T1000 (cell line): ENCODE results near the gene ADGRG6.

ENCODE experiments used
- DNase-seq: peaks from one replicate; lab custom pipeline; 2025; ENCODE audit warnings: mixed read lengths; lab: John Stamatoyannopoulos, UW

Gene ADGRG6

DNA sequence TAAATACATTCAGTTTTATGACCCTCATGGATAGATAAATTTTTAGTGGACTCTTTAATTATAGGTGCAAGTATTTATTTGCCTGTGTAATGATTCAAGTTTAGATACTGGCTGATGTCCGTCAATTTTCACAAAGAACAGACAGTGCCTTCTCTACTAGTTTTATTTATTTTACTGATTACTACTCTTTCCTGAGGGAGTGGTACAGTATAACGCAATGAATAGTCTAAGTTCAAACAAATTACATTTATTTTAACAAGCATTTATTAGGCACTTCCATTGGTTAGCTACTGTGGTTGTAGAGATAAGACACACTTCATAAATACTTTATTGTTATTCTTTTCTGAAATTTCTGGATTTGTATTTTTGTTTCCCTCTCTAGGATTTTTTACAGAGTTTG is 74.3 kb downstream of the ADGRG6 start:
- no peak for DNase-seq

DNA sequence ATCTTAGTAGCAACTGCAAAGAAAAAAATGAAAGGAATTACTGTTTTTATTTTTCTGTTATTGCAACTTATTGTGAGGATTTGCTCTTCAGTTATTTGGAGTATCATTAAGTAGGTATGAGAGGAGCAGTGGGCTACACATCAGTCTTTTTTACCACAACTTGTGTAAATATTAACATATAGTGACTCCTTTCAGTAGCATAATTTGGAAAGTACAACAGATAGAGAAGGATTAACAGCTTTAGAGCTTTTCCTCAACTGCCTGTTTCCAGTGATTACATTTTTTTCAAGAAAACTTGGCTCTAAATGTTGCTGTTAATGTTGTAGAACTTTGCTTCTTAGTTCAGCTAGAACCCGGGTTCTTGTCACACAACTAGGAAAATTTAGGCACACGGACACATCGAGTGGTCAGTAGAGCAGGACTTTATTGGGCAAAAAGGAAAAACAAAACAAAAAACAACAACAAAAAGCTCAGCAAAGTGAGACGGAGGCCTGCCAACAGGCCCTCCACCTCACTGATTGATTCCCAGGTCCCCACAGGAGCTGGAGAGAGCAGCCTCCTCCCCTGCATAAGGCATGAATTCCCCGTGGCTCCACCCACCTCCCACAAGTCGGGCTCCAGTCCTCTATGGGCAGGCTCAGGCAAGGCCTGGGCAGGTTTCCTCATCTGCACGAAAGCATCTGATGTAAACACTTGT is 75.1 kb downstream of the ADGRG6 start:
- DNase-seq = no peak

DNA sequence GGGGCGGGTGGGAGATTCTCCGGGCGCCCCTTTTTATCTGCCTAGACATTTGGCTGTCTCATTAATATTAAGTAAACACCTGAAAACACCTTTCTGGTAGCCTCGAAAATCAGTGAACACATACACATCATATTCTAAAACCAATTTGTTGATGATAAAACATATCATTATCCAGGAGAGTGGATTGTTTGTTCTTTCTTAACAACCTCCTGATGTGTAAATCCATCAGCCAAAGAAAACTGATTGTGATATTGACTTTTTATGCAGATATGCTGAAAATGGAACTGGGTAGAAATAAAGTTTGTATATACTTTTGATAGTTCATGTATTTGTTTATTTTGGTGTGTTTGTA is 75.7 kb downstream of the ADGRG6 start:
- no peak for DNase-seq

DNA sequence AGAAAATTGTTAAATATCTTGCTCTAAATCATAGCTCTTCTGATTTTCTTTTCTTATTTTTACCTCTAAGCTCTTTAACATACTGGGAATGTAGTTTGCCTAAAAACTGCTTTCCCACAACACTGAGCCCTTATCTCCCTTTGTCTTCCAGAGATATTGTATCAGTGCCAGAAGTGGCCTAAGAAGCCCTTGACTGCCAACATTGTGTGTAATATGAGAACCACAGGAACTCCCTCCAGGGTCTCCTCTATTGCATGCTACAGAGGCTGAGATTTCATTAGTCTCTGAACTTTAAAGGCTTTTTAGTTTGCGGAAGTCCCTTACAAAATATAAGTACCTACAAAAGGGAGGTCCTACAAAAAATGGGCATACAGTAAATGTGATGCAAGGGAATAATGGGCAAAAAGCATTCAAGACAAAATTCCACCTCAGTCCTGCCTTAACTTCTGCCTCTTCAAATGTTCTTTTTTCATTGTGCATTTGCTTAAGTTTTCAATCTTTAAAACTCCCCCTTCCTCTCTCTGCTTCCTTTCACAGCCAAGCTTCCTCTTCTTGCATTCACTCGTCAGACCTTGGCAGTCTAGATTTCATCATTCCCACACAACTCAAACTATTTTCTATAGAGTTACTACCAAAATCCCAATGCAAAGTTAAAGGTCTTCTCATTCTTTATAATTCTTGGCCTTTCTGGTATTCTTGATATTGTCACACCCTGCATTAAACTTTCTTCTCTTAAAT is 76.5 kb downstream of the ADGRG6 start:
- DNase-seq = no peak

DNA sequence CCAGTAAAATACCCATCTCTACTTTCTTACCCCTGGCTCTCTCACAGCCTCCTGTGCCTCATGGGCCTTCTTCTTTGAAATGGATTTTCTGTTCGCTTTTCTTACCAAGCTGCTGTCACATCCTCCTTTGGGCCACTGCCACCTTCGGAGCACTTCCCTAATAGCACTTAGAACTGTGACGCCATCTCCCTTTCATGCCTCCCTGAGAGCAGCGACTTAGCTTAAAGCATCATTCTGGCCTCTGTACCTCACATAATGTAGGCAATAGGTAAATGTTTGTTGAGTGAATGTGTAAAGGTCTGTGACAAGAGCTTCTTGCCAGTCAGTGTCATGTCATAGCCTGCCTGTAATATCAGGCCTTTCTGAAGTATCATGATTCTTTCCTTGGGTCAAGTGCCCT is 78.8 kb downstream of the ADGRG6 start:
- DNase-seq = no peak

DNA sequence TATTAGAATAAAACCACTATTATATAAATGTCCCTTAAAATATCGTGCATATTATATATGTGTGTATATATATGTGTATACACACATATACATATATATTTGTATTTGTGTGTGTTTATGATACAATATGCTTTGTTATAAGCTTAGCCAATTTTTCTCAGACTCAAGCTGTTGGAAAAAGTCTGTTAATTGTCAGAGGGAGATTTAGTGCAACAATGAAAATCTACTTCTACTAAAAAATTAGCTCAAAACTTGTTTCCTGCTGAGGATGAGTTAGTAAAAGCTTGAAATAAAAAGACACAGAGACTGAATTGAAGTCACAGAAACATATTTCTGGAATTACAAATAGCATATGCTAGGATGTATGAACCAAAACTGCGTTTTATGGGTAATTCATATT is 79.4 kb downstream of the ADGRG6 start:
- DNase-seq = no peak

DNA sequence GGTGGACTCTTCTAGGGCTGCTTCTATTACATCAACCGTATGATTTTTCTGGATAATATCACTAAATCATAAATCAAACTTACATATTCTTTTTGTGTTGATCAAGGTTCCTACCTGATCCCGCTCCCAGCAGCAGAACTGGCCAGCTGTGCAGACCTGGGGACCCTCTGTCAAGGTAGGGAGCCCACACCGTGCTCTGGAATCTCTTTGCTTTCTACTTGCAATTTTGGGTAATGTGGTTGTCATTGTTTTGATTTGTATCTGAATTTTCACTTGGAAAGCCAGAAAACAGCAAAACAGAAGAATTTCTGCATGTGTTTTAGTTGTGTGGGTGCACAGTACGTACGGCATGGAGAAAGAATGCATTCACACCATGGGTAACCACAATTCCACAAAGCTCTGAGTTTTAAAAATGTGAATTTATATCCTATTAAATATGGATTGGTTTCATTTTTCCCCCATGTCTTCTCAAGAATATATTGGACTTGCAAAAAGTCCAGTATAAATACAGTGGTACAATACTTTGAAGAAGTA is 80.1 kb downstream of the ADGRG6 start:
- no peak for DNase-seq

DNA sequence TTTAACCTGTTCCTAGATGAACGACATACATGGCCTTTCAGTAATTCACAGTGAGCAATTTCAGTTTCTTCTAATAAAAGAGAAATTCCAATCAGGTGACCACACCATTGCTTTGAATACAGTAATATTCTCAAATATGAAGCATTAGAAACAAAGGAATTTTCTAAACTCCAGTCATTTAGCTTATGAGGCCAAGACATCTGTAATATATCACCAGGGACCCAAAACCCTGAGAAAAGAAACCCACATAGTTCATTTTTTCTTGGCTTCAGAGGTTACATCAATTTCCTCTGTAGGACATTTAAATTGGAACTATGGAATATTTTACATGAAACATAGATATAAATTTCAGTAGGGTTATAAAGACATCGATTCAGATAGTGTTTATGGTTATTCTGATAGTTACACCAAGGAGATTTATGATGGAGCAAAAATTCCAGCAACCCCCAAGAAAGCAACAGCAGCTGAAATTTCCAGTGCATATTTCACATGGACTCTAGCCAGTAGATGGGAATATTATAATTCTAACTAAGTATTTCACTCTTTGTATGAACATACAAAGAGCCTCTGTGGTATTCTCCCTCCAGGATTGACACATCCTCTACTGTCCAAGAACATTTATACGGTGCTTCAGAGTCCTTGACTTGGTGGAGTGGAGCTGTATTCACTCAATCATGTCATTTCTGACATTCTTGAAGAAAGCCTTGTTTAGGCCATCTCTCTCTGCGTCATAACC is 82.9 kb downstream of the ADGRG6 start:
- DNase-seq = no peak

DNA sequence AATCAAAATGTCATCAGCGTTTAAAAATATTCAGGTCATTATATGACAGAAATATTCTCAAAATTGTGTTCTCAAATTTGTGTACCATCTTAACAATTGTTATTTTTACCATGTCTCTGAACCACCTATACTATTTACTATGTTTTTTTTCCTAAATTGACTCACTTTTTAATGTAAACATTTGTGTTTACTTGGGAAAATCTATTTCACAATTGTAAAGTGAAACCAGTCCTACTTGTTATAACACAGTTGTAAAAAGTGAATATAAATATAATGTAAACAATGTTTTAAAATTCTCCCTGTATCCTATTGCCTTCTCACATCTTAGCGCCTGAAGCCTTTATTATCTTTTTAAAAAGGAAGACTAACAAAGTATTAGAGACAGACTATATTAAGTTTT is 83.5 kb downstream of the ADGRG6 start:
- DNase-seq = no peak

DNA sequence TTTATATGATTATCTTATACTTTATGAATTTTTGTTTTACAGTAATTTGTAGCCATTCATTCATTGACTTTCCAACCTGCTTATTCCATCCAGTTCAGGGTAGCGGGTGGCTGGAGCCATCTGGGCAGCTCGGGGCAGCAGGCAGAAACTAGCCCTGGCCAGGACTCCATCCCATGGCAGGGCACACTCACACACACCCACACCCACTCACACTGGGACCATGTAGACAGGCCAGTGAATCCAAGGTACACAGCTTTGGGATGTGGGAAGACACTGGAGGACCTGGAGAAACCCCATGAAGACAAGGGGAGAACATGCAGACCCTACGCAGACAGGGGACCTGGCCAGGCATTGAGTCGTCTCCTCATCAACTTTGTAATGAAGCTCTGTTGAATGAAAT is 84.8 kb downstream of the ADGRG6 start:
- DNase-seq = no peak

DNA sequence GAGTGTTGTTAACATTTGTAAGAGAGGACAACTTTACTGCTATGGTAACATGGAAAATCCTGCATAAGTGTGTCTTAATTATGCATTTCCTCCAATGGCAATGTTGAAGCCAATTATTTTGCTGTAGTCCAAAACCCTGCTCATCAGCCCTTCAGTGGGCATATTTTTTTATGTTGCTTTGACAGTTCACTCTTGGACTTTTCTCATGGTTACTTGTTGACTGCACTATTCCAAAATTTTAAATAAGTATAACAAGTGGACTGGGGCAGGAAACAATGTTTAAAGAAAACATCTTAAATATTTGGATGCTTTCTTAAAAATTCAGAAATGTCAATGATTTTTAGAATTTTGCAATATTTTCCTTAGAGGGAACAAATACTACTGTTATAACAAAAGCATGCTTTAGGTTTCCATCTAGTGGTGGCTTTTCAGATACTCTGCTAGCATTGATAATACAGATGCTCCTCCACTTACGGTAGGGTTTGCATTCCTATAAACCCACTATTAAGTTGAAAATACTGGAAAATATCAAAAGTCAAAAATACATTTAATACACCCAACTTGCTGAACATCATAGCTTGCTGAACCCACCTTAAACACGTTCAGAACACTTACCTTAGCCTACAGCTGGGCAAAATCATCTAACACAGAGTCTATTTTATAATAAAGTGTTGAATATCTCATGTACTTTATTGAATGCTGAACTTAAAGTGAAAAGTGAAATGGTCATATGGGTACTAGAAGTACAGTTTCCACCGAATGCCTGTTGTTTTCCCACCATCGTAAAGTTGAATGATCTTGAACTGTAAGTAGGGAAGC is 86.4 kb downstream of the ADGRG6 start:
- DNase-seq = no peak

DNA sequence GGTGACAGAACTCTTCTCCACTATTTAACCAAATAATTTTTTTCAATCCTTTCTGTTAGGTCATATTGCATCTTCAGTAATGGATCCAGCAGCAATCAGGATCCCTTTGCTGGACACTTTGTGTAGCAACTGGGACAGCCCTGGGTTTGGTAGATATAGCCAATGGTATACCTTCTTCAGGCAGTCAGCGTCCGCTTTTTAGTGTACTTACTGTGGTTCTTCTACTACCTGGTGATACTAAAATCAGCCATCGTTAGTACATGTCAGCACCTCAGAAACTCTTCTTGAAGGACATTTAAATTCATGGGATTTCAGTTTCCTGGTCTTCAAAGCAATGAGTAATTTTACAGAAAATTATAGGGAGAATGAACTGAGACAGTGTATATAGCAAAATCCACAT is 93.5 kb downstream of the ADGRG6 start:
- DNase-seq = no peak

DNA sequence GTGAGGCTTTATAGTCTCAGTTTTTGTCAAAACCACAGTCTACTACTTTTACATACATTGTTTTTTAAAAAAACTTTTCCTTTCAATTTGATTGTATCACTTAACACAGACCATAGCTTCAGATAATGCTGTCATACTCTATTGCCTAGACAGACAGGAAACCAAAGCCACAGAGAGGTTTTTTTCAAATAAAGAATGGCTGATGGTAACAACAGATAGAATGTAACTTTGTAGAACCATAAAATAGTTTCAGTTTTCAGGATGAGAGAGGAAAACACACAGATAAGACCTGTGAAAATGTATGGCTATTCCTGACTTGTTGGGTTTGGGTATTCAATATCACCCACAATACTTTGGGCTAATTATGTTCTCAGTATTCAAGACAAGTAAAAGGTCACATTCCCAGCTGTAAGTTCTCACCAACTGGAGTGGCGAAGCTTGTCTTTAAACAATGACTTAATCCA is 94.0 kb downstream of the ADGRG6 start:
- no peak for DNase-seq

DNA sequence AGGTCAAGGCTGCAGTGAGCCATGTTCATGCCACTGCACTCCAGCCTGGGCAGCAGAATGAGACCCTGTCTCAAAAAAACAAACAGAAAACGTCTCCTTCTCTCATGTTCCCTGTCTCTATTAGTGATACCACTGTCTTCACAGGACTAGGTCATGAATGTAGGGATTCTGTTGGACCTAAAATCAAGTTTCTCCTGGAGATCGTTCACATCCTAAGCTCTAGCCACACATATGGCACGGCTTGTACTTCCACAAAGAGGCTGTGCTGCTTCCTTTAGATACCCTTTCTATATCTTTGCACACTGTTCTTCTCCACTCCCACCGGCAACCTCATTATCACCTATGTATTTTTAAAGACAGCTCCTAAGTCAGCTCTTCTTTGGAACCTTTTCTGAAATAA is 96.5 kb downstream of the ADGRG6 start:
- no peak for DNase-seq

DNA sequence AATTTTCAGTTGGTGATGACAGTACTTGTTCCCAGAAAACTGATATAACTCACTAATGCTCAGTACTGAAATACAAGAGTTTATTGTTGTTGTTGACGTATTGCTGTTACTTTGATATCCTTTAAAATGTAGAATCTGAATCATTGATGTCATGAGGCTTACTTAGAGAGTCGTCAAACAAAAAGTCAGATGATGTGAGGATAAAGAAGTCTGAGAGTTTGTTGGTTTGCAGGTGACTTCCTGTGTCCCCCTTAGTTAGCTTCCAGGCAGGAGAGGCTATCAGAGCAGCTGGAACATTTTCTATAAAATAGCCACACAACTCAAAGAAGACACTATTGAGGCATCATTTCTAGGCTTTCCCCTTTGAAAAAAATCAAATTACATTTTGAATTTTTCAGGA is 97.9 kb downstream of the ADGRG6 start:
- DNase-seq = no peak

DNA sequence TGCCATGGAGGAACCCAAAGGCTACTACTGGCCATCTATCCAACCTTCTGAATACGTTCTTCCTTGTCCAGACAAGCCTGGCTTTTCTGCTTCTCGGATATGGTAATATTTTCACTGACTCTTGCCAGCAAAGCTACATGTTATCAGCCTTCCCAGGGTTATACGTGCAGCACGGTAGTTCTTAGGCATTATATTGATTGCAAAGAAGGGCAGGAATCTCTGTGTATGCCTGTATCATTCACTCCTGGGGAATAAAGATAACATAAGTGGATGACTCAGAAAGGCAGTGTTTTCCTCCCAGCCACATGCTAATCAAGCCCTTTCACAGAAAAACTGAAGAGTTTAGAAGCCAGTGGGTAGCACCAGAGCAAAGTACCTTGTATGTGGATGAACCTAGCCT is 98.7 kb downstream of the ADGRG6 start:
- no peak for DNase-seq

DNA sequence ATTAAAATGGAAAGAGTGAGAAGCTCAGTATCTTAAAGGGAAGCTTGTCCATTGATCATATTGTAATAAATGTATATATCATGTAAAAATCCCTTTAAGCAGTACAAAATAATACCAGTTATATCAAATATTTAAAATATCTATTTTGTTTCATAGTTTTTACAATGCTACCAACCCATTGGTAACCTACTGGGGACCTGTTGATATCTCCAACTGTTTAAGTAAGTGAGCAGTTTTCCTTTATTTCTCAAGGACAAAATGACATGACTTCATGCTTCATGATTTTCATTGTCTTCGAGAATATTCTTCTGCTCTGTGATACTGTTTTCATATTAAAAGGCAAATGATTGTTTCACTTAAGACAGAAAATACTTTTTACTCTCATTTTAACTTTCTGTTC is 100.0 kb downstream of the ADGRG6 start:
- DNase-seq = no peak

DNA sequence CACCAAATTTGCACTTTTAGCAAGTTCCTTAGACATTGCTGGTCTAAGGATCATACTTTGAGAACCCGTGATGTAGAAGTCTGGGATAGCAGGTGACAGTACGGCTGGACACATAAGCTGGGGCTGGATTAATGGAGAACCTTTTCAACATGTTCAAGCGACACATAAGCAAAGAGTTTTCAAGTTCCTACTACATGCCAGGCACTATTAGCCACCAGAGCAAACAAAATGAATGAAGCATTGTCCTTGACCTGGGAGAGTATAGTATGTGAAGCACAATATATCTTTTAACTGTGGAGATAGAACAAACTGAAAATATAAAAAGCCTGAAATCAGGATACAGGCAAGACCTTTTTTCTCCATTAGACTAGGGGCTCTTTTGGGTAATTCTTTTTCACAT is 102.9 kb downstream of the ADGRG6 start:
- no peak for DNase-seq

DNA sequence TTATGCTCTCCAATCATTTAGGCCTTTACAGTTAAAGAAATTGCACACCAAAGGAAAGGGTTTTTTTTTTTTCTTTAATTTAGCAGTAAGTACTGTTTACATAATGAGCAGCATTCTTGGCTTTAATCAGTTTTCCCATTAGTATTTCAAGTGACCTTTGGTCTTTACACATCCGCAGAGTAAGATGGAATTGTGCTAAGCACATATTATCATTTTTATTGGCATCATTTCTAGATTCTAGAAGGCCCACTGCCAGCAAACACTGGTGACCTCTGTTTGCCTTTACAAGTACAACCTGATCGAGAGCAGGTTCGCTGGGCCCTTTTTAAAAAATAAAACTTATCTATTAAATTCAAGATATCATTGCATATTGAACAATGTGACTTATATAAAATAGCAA is 104.3 kb downstream of the ADGRG6 start:
- no peak for DNase-seq

DNA sequence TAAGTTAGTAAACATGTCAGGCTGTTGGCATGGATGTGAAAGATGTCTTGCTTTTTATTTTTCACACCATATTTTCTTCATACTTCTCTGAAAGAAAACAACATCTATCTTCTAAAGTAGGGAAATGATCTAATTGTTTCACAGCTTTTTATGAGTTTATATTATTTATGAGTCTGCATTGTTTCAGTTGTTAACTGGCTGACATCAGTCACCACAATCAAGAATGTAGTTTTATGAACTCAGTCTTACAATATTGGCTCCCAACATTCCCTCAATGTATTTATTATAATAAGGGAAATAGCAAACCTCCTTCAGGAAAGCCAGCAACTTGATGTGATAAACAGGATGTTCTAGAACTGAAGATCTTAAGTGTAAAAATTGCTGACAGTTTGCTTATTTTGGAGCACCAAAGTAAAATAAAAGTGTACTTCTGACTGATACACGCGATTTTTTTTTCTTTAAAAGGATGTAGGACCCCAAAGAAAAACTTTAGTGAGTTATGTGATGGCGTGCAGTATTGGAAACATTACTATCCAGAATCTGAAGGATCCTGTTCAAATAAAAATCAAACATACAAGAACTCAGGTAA is 106.0 kb downstream of the ADGRG6 start:
- no peak for DNase-seq

DNA sequence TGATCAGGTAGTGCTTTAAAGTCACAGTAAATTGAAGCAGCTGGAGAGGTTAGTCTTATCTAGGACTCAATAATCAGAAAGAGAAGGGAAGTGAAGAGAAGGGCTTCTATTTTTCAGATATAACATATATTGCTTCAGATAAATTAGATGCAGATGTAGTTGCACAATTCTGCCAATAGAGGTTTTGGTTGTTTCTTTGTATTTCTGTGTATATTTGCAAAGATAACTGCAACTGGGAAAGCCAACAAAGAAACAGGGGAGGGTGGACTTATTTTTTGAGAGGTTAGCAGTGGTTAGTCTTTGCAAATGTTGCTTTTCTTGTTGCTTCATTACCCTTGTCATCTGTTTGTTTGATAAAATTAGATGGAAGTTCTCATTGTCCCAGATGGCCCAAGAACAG is 106.6 kb downstream of the ADGRG6 start:
- DNase-seq = no peak

DNA sequence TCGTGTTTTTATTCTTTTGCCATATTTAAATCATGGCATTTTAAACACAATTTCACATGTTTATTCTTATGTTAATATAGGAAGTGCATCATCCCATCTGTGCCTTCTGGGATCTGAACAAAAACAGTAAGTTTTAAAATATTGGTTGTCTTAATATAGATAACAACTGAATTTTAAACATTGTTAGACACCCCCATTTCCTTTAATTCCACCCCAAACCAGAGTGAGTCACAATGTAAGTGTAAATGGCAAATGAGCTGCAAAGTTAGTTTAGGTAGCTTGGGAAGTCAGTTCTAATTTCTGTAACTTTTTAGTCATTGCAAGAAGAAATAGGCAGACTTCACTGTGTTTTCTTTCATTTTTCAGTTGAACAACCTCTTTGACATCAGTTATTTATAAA is 108.0 kb downstream of the ADGRG6 start:
- no peak for DNase-seq
